DOHH2 (cell line): ENCODE results near the gene PRSS37.

Experiments
- EZH2phosphoT487 ChIP-seq: fragments of 200-600 bp; sonication (generic); IDR thresholded peaks from 2 replicates; pipeline ENCODE4 v1.6.1; 2017; ENCODE audit warnings: borderline replicate concordance, mild to moderate bottlenecking, antibody characterized with exemption, low read length, moderate library complexity, mixed read lengths
- TF ChIP-seq, protein P1 (sequence below): fragments of 200-600 bp; sonication (generic); IDR thresholded peaks from one replicate; pipeline ENCODE4 v1.5.1; 2014; ENCODE audit warnings: antibody characterized with exemption, mild to moderate bottlenecking, low read depth, low read length; ENCODE audit not compliant: poor library complexity, severe bottlenecking

DNA sequence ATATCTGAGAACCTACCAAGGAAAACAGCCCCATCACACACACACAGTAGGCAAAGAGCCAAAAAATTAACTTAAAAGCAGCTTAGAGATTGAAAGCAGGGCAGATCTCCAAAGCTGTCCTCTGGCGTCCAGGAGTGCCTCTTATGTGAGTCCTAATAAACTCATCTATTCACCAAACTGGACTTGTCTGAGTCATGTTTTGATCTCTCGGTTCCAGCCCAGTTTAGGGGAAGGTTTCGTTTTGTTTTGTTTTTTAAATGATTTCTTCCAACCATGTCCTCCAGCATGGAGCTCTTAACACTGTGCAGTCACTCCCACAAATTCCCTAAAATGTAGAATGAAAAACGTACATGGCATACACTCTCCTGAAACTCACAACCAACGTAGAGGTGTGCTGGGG lies 6.7 kb upstream of the PRSS37 start:
- TF ChIP-seq, protein P1, sequence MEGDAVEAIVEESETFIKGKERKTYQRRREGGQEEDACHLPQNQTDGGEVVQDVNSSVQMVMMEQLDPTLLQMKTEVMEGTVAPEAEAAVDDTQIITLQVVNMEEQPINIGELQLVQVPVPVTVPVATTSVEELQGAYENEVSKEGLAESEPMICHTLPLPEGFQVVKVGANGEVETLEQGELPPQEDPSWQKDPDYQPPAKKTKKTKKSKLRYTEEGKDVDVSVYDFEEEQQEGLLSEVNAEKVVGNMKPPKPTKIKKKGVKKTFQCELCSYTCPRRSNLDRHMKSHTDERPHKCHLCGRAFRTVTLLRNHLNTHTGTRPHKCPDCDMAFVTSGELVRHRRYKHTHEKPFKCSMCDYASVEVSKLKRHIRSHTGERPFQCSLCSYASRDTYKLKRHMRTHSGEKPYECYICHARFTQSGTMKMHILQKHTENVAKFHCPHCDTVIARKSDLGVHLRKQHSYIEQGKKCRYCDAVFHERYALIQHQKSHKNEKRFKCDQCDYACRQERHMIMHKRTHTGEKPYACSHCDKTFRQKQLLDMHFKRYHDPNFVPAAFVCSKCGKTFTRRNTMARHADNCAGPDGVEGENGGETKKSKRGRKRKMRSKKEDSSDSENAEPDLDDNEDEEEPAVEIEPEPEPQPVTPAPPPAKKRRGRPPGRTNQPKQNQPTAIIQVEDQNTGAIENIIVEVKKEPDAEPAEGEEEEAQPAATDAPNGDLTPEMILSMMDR = no peak
- TF ChIP-seq EZH2phosphoT487 = no peak
